Measurements from ENCODE around the gene SARS2.
"Not testable (repeated sequence)": the region's sequence is repeated elsewhere in the genome, so short reads cannot be mapped to it uniquely, and the experiment has no call there.

The SARS2 gene

GRCh38 chr19:38900743-38901190 lies 29.8 kb downstream of the SARS2 start:
- no peak for DNase-seq (ENCODE audit: low read depth, low spot score)
- peak overlapping the region; percentile 91 for H3K4me3 ChIP-seq (ENCODE audit: low read length)

GRCh38 chr19:38900202-38900629 lies 30.3 kb downstream of the SARS2 start:
- H3K4me3 ChIP-seq (ENCODE audit: low read length) = peak overlapping the region; percentile 91
- DNase-seq (ENCODE audit: low read depth, low spot score) = no peak

GRCh38 chr19:38899447-38900201 lies 30.9 kb downstream of the SARS2 start, which contains the start of the genes NFKBIB and SIRT2:
Gene NFKBIB, plus strand, starts transcription at chr19:38899969. Its CDS starts 64 bp downstream, at chr19:38900033.
Gene SIRT2, minus strand, starts transcription at chr19:38899618. Its CDS starts 97 bp downstream, at chr19:38899521.
- peak within 1 kb of the TSS; percentile 91 for H3K4me3 ChIP-seq (ENCODE audit: low read length)
- DNase-seq (ENCODE audit: low read depth, low spot score) = peak; percentile 100

GRCh38 chr19:38898788-38899446 lies 31.6 kb downstream of the SARS2 start:
- no peak for DNase-seq (ENCODE audit: low read depth, low spot score)
- H3K4me3 ChIP-seq (ENCODE audit: low read length) = peak overlapping the region; percentile 91

DNA sequence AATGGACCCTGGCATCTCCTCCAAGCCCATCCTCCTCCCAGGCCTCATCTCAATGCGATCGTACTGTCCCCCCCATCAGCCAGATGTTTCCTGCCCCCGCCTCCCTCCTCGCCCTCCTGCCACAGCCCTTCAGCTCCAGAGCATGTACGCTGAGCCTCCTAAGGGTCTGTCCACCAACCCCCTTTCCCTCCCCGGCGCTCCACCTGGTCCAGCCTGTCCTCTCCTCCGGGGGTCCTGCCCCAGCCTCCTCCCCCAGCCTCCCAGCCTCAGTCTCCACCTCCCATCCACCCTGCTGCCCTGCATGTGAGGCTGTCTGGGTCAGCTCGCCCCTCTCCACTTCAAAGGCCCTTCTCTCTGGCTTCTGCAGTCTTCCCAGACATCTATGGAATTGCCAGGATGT lies 35.6 kb downstream of the SARS2 start:
- no peak for DNase-seq (ENCODE audit: low read depth, low spot score)
- H3K4me3 ChIP-seq (ENCODE audit: low read length) = no peak overlapping the region

DNA sequence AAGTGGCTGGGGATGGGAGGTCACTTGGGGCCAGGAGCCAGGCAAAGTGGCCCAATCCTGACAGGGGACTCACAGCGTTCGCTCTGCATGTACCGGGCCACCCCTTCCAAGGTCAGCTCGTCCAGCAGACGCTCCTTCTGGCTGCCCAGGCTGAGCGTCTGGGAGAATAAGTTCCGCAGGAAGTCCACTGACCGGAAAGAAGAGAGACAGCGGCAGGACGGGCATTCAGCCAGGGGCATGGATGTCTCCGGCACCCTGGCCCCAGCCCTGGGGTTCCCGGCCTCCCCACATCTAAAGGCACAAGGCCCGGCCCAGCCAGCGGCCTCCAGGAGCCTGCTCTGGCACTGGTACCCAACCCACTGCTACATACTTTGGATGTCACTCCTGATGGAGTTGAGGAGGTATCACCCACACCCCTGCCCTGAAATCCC lies 37.2 kb downstream of the SARS2 start:
- no peak for DNase-seq (ENCODE audit: low read depth, low spot score)
- no peak overlapping the region for H3K4me3 ChIP-seq (ENCODE audit: low read length)

- no peak for DNase-seq (ENCODE audit: low read depth, low spot score)
- no peak overlapping the region for H3K4me3 ChIP-seq (ENCODE audit: low read length)
These were observed 37.7 kb downstream of the SARS2 start for GRCh38 chr19:38892841-38893240.

- no peak overlapping the region for H3K4me3 ChIP-seq (ENCODE audit: low read length)
- DNase-seq (ENCODE audit: low read depth, low spot score) = no peak
These were observed 38.8 kb downstream of the SARS2 start for GRCh38 chr19:38891771-38892170.

GRCh38 chr19:38890686-38891085 lies 39.9 kb downstream of the SARS2 start:
- no peak for DNase-seq (ENCODE audit: low read depth, low spot score)
- H3K4me3 ChIP-seq (ENCODE audit: low read length) = no peak overlapping the region

GRCh38 chr19:38889803-38890202 lies 40.8 kb downstream of the SARS2 start:
- no peak overlapping the region for H3K4me3 ChIP-seq (ENCODE audit: low read length)
- no peak for DNase-seq (ENCODE audit: low read depth, low spot score)

GRCh38 chr19:38888876-38889275 lies 41.7 kb downstream of the SARS2 start:
- no peak overlapping the region for H3K4me3 ChIP-seq (ENCODE audit: low read length)
- no peak for DNase-seq (ENCODE audit: low read depth, low spot score)

- not testable (repeated sequence) for DNase-seq (ENCODE audit: low read depth, low spot score); H3K4me3 ChIP-seq (ENCODE audit: low read length)
These were observed 45.9 kb downstream of the SARS2 start for GRCh38 chr19:38884691-38885090.

- H3K4me3 ChIP-seq (ENCODE audit: low read length) = no peak overlapping the region
- no peak for DNase-seq (ENCODE audit: low read depth, low spot score)
These were observed 47.3 kb downstream of the SARS2 start for GRCh38 chr19:38883286-38883685.

- no peak for DNase-seq (ENCODE audit: low read depth, low spot score)
These were observed 49.5 kb downstream of the SARS2 start for GRCh38 chr19:38880882-38881609.

GRCh38 chr19:38880076-38880881 lies 50.3 kb downstream of the SARS2 start:
- H3K4me3 ChIP-seq (ENCODE audit: low read length) = no peak overlapping the region
- no peak for DNase-seq (ENCODE audit: low read depth, low spot score)

More at GRCh38 chr19:38880882-38881609, 49.5 kb downstream of the SARS2 start:
- no peak overlapping the region for H3K4me3 ChIP-seq (ENCODE audit: low read length)

GRCh38 chr19:38879400-38879751 lies 51.2 kb downstream of the SARS2 start:
- no peak overlapping the region for H3K4me3 ChIP-seq (ENCODE audit: low read length)
- DNase-seq (ENCODE audit: low read depth, low spot score) = no peak

DNA sequence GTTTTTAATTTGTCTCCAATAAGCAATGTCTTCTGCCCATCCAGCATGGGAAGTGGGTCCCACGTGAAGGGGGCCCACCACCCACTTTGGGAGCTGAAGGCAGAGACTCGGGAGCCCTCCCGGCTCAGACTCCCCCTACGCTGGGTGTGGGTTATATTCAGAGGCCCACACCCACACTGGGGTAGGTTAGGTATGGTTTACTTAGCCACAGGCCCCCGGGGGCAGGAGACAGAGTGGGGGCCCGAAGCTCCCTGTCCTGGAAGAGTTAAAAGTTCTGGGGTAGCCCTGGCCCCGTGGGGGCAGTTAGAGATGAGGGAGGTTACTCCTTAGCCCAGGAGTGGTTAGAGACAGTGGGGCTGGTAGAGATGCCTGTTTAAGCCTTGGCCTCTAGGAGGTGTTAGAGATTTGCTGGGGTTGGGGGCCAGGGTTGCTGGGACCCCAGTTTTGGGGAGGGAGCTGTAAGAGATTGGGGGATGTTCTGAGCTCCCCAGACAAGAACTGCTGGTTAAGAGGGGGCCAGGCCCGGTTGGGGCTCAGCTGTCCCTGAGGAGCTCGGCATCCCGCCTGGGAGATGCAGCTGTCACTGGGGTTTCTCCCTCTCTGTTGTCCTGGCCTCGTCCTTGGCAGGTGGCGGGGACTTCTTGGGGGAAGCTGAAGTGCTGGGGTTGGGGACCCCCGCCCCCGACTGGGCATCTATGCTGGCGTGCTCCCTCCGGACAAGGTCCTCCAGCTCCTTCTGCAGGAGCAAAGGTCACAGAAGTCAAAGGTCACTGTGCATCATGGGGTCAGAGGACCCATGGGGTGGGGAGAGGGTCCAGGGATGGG lies 51.8 kb downstream of the SARS2 start:
- DNase-seq (ENCODE audit: low read depth, low spot score) = no peak
- H3K4me3 ChIP-seq (ENCODE audit: low read length) = peak overlapping the region; percentile 57

Data from Jurkat, Clone E6-1 (cell line).